GM23338 (cell line): Measurements from ENCODE around the gene SHOC1. TPM values are rescaled to one million over a fixed set of nuclear protein-coding genes. Genes with fewer than 3 reads are reported as not detected.

Source experiments
- ATAC-seq: fragments of 200-7000 bp; cut with Tn5 transposase; 3 replicates; pipeline ENCODE4 v1.9.1; 2020
- DNase-seq: peaks from one replicate; pipeline ENCODE4 v3.0.0-alpha.2; 2015; ENCODE audit warnings: low spot score
- H2AFZ ChIP-seq: fragments of 200-600 bp; sonication (generic); 2 replicates; pipeline ENCODE4 v1.8.0; 2016; ENCODE audit warnings: antibody characterized with exemption, mild to moderate bottlenecking, moderate library complexity
- H3F3A ChIP-seq: fragments of 200-600 bp; sonication (generic); replicated peaks from 2 replicates; pipeline ENCODE4 v1.8.0; 2017; ENCODE audit warnings: antibody characterized with exemption, mixed run types, low read depth
- H3K27ac ChIP-seq: fragments of 200-600 bp; sonication (generic); 2 replicates; pipeline ENCODE4 v1.6.1; 2016; ENCODE audit warnings: low read depth
- H3K27me3 ChIP-seq: fragments of 200-600 bp; sonication (generic); 2 replicates; pipeline ENCODE4 v1.8.0; 2016; ENCODE audit warnings: mild to moderate bottlenecking, mixed run types, moderate library complexity; ENCODE audit not compliant: insufficient read depth
- H3K36me3 ChIP-seq: fragments of 200-600 bp; sonication (generic); 2 replicates; pipeline ENCODE4 v1.8.0; 2016; ENCODE audit warnings: mild to moderate bottlenecking; ENCODE audit not compliant: insufficient read depth
- H3K4me1 ChIP-seq: fragments of 200-600 bp; sonication (generic); 2 replicates; pipeline ENCODE4 v1.8.0; 2016; ENCODE audit warnings: mild to moderate bottlenecking, moderate library complexity; ENCODE audit not compliant: insufficient read depth
- H3K4me2 ChIP-seq: fragments of 200-600 bp; sonication (generic); 2 replicates; pipeline ENCODE4 v1.7.1; 2017; ENCODE audit warnings: mixed run types
- H3K4me3 ChIP-seq: fragments of 200-600 bp; sonication (generic); 2 replicates; pipeline ENCODE4 v1.6.1; 2016; ENCODE audit warnings: mixed run types
- H3K79me2 ChIP-seq: fragments of 200-600 bp; sonication (generic); replicated peaks from 2 replicates; pipeline ENCODE4 v1.8.0; 2017; ENCODE audit warnings: mild to moderate bottlenecking; ENCODE audit not compliant: insufficient read depth
- H3K9me2 ChIP-seq: fragments of 200-600 bp; sonication (generic); 2 replicates; pipeline ENCODE4 v1.8.0; 2017; ENCODE audit not compliant: insufficient read depth
- H4K20me1 ChIP-seq: fragments of 200-600 bp; sonication (generic); replicated peaks from 2 replicates; pipeline ENCODE4 v1.8.0; 2017; ENCODE audit warnings: mild to moderate bottlenecking; ENCODE audit not compliant: insufficient read depth
- H3K27ac Mint-ChIP-seq: 2 replicates; pipeline ENCODE4 v1.8.0; 2020; ENCODE audit warnings: inconsistent platforms, mild to moderate bottlenecking, moderate library complexity, mixed read lengths
- H3K27me3 Mint-ChIP-seq: 3 replicates; pipeline ENCODE4 v1.8.0; 2022; ENCODE audit warnings: low read depth, mild to moderate bottlenecking, moderate library complexity, mixed read lengths, inconsistent platforms; ENCODE audit not compliant: insufficient read depth, poor library complexity
- H3K36me3 Mint-ChIP-seq: 3 replicates; pipeline ENCODE4 v1.8.0; 2021; ENCODE audit warnings: low read depth, mild to moderate bottlenecking, inconsistent platforms, moderate library complexity, mixed read lengths
- H3K4me1 Mint-ChIP-seq: 3 replicates; pipeline ENCODE4 v1.8.0; 2020; ENCODE audit warnings: mild to moderate bottlenecking, inconsistent platforms, mixed read lengths
- H3K4me3 Mint-ChIP-seq: 3 replicates; pipeline ENCODE4 v1.8.0; 2021; ENCODE audit warnings: moderate library complexity, mild to moderate bottlenecking, inconsistent platforms, mixed read lengths
- H3K9me3 Mint-ChIP-seq: 3 replicates; pipeline ENCODE4 v1.8.0; 2020; ENCODE audit warnings: moderate library complexity, mild to moderate bottlenecking, inconsistent platforms, mixed read lengths
- CREB1 ChIP-seq: fragments of 250-450 bp; sonication (Bioruptor Pico); IDR thresholded peaks from 2 replicates; pipeline ENCODE4 v1.5.0; 2020; ENCODE audit warnings: low read depth, mild to moderate bottlenecking, moderate library complexity
- EZH2 ChIP-seq: fragments of 200-600 bp; sonication (generic); IDR thresholded peaks from one replicate; pipeline ENCODE4 v1.8.0; 2017; ENCODE audit warnings: antibody characterized with exemption, mild to moderate bottlenecking, low read depth; ENCODE audit not compliant: unreplicated experiment
- EZH2phosphoT487 ChIP-seq: fragments of 200-600 bp; sonication (generic); IDR thresholded peaks from one replicate; pipeline ENCODE4 v1.8.1; 2018; ENCODE audit warnings: antibody characterized with exemption; ENCODE audit not compliant: unreplicated experiment
- JUNB ChIP-seq: IDR thresholded peaks from one replicate; pipeline ENCODE4 v1.6.1; 2016; ENCODE audit warnings: antibody characterized with exemption; ENCODE audit not compliant: unreplicated experiment
- POLR2AphosphoS5 ChIP-seq: IDR thresholded peaks from 2 replicates; pipeline ENCODE4 v1.6.1; 2016; ENCODE audit warnings: antibody characterized with exemption, low read depth
- STAT1 ChIP-seq: IDR thresholded peaks from one replicate; pipeline ENCODE4 v1.6.1; 2016; ENCODE audit warnings: antibody characterized with exemption; ENCODE audit not compliant: unreplicated experiment
- ZNF114 ChIP-seq: fragments of 250-450 bp; sonication (Bioruptor Pico); IDR thresholded peaks from 2 replicates; pipeline ENCODE4 v1.5.0; 2020; ENCODE audit warnings: mild to moderate bottlenecking, moderate library complexity
- ZNF331 ChIP-seq: fragments of 250-450 bp; sonication (Bioruptor Pico); IDR thresholded peaks from 2 replicates; pipeline ENCODE4 v1.5.0; 2020; ENCODE audit warnings: low read depth, mild to moderate bottlenecking, moderate library complexity
- polyA plus RNA-seq: library from polyadenylated mRNA; unstranded; fragments of >200 nt; fragmentation: Nextera tagmentation; extraction: Ambion mirVana; gene quantifications from 2 replicates; pipeline ENCODE4 v1.2.1, GENCODE V29; 2016
- total RNA-seq: library from RNA; depleted of rRNA; stranded (reverse); fragments of >200 nt; shearing (Covaris generic); gene quantifications from 2 replicates; pipeline ENCODE4 v1.2.3, GENCODE V29; 2014
- TF ChIP-seq, protein P1 (sequence below), 2 experiments: fragments of 200-600 bp in 1 of 2; sonication (generic) in 1 of 2; conservative IDR thresholded peaks; 2 replicates each; pipeline versions ENCODE4 v1.5.1 to v1.6.1; 2016 to 2017; ENCODE audit warnings: antibody characterized with exemption in 2 of 2, low read depth in 2 of 2, mild to moderate bottlenecking in 2 of 2, moderate library complexity in 1 of 2
- TF ChIP-seq, protein P2 (sequence below): IDR thresholded peaks from one replicate; pipeline ENCODE4 v1.6.1; 2018; ENCODE audit warnings: antibody characterized with exemption; ENCODE audit not compliant: unreplicated experiment
- TF ChIP-seq, protein P3 (sequence below): fragments of 250-450 bp; sonication (Bioruptor Pico); IDR thresholded peaks from 2 replicates; pipeline ENCODE4 v1.5.0; 2020; ENCODE audit warnings: mild to moderate bottlenecking, moderate library complexity

SHOC1 gene
- total and polyA plus RNA-seq, 2 experiments from 2014 or later = 0.39 TPM; not detected in 1

DNA sequence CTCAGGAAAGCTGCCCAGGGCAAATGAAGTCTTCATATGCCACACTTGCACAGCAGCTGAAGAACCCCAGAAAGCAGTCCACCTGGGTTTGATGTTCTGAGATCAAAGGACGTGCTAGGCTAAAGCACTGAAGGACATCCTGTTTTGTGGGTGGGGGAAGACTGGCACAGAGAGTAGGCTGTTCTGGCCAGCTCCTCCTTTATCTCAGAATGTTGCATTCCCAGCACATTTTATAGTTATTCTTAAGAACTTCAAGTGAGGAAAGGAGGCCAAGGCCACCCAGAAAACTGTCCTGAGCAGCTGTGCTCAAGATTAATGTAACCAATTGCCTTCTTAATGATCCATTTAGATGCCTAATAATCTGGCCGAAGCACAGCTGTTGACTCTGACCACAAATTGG lies 10.9 kb downstream of the SHOC1 start:
- Histone ChIP-seq H2AFZ (no peak overlapping the region), H3K27me3 (no peaks in the 10 kb centered on the region), H4K20me1 (no peaks in the 10 kb centered on the region), H3K79me2 (no peaks in the 10 kb centered on the region), H3F3A (no peaks in the 10 kb centered on the region), H3K36me3 (no peaks in the 10 kb centered on the region), H3K4me1 (no peaks in the 10 kb centered on the region), H3K9me2 (no peaks in the 10 kb centered on the region), H3K4me3 (no peak overlapping the region), H3K27ac (no peak overlapping the region), H3K4me2 (no peak overlapping the region)
- H3K27ac Mint-ChIP-seq = no peak overlapping the region
- peaks cover 4% of the 10 kb centered on the region for H3K27me3 Mint-ChIP-seq
- no peak for TF ChIP-seq EZH2phosphoT487
- no peak for TF ChIP-seq STAT1
- no peaks in the 10 kb centered on the region for H3K4me1 Mint-ChIP-seq
- ATAC-seq (no peak), DNase-seq (no peak)
- H3K4me3 Mint-ChIP-seq = no peak overlapping the region
- H3K36me3 Mint-ChIP-seq = peaks cover 4% of the 10 kb centered on the region; the same call in 1 of the 3 replicates
- peaks cover 6% of the 10 kb centered on the region; the same call in 2 of the 3 replicates for H3K9me3 Mint-ChIP-seq

DNA sequence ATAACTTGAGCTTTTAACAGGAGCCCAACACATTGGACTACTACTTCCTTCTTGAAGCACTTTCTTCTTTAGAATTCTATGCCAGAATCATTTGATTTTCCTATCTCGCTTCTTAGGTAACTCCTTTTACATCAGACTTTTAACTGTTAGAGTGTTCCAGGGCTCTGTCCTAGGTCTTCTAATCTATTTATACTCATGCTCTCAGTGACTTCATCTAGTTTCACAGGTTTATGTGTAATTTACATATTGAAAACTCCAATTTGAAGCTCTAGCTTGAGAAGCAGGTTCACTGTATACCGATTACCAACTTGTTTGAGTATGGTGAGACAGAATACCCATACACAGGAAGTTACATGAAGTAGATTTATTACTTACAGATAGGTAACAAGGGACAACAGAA lies 11.3 kb downstream of the SHOC1 start:
- H3K4me2 ChIP-seq = no peak overlapping the region
- no peaks in the 10 kb centered on the region for H3K36me3 ChIP-seq
- Mint-ChIP-seq H3K9me3 (peaks cover 6% of the 10 kb centered on the region; the same call in 2 of the 3 replicates), H3K4me3 (no peak overlapping the region), H3K27ac (no peak overlapping the region), H3K27me3 (peaks cover 3% of the 10 kb centered on the region), H3K4me1 (no peaks in the 10 kb centered on the region), H3K36me3 (peaks cover 4% of the 10 kb centered on the region; the same call in 1 of the 3 replicates)
- H2AFZ ChIP-seq = no peak overlapping the region
- no peaks in the 10 kb centered on the region for H3F3A ChIP-seq
- no peak overlapping the region for H3K27ac ChIP-seq
- H3K9me2 ChIP-seq = no peaks in the 10 kb centered on the region
- no peak for ATAC-seq
- H3K4me1 ChIP-seq = no peaks in the 10 kb centered on the region
- no peak for TF ChIP-seq JUNB
- no peak for TF ChIP-seq ZNF114 (CRISPR knock-in tag)
- TF ChIP-seq EZH2 = no peak
- no peak for TF ChIP-seq EZH2phosphoT487
- TF ChIP-seq, protein P1, sequence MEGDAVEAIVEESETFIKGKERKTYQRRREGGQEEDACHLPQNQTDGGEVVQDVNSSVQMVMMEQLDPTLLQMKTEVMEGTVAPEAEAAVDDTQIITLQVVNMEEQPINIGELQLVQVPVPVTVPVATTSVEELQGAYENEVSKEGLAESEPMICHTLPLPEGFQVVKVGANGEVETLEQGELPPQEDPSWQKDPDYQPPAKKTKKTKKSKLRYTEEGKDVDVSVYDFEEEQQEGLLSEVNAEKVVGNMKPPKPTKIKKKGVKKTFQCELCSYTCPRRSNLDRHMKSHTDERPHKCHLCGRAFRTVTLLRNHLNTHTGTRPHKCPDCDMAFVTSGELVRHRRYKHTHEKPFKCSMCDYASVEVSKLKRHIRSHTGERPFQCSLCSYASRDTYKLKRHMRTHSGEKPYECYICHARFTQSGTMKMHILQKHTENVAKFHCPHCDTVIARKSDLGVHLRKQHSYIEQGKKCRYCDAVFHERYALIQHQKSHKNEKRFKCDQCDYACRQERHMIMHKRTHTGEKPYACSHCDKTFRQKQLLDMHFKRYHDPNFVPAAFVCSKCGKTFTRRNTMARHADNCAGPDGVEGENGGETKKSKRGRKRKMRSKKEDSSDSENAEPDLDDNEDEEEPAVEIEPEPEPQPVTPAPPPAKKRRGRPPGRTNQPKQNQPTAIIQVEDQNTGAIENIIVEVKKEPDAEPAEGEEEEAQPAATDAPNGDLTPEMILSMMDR (conservative IDR thresholded peaks at IDR 0.05; ENCODE audit: low read depth in 2 of 2) = no peak
- TF ChIP-seq POLR2AphosphoS5 = no peak
- no peak for TF ChIP-seq STAT1
- TF ChIP-seq, protein P2, sequence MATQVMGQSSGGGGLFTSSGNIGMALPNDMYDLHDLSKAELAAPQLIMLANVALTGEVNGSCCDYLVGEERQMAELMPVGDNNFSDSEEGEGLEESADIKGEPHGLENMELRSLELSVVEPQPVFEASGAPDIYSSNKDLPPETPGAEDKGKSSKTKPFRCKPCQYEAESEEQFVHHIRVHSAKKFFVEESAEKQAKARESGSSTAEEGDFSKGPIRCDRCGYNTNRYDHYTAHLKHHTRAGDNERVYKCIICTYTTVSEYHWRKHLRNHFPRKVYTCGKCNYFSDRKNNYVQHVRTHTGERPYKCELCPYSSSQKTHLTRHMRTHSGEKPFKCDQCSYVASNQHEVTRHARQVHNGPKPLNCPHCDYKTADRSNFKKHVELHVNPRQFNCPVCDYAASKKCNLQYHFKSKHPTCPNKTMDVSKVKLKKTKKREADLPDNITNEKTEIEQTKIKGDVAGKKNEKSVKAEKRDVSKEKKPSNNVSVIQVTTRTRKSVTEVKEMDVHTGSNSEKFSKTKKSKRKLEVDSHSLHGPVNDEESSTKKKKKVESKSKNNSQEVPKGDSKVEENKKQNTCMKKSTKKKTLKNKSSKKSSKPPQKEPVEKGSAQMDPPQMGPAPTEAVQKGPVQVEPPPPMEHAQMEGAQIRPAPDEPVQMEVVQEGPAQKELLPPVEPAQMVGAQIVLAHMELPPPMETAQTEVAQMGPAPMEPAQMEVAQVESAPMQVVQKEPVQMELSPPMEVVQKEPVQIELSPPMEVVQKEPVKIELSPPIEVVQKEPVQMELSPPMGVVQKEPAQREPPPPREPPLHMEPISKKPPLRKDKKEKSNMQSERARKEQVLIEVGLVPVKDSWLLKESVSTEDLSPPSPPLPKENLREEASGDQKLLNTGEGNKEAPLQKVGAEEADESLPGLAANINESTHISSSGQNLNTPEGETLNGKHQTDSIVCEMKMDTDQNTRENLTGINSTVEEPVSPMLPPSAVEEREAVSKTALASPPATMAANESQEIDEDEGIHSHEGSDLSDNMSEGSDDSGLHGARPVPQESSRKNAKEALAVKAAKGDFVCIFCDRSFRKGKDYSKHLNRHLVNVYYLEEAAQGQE = no peak
- TF ChIP-seq ZNF331 (CRISPR knock-in tag) = no peak
- TF ChIP-seq, protein P3, sequence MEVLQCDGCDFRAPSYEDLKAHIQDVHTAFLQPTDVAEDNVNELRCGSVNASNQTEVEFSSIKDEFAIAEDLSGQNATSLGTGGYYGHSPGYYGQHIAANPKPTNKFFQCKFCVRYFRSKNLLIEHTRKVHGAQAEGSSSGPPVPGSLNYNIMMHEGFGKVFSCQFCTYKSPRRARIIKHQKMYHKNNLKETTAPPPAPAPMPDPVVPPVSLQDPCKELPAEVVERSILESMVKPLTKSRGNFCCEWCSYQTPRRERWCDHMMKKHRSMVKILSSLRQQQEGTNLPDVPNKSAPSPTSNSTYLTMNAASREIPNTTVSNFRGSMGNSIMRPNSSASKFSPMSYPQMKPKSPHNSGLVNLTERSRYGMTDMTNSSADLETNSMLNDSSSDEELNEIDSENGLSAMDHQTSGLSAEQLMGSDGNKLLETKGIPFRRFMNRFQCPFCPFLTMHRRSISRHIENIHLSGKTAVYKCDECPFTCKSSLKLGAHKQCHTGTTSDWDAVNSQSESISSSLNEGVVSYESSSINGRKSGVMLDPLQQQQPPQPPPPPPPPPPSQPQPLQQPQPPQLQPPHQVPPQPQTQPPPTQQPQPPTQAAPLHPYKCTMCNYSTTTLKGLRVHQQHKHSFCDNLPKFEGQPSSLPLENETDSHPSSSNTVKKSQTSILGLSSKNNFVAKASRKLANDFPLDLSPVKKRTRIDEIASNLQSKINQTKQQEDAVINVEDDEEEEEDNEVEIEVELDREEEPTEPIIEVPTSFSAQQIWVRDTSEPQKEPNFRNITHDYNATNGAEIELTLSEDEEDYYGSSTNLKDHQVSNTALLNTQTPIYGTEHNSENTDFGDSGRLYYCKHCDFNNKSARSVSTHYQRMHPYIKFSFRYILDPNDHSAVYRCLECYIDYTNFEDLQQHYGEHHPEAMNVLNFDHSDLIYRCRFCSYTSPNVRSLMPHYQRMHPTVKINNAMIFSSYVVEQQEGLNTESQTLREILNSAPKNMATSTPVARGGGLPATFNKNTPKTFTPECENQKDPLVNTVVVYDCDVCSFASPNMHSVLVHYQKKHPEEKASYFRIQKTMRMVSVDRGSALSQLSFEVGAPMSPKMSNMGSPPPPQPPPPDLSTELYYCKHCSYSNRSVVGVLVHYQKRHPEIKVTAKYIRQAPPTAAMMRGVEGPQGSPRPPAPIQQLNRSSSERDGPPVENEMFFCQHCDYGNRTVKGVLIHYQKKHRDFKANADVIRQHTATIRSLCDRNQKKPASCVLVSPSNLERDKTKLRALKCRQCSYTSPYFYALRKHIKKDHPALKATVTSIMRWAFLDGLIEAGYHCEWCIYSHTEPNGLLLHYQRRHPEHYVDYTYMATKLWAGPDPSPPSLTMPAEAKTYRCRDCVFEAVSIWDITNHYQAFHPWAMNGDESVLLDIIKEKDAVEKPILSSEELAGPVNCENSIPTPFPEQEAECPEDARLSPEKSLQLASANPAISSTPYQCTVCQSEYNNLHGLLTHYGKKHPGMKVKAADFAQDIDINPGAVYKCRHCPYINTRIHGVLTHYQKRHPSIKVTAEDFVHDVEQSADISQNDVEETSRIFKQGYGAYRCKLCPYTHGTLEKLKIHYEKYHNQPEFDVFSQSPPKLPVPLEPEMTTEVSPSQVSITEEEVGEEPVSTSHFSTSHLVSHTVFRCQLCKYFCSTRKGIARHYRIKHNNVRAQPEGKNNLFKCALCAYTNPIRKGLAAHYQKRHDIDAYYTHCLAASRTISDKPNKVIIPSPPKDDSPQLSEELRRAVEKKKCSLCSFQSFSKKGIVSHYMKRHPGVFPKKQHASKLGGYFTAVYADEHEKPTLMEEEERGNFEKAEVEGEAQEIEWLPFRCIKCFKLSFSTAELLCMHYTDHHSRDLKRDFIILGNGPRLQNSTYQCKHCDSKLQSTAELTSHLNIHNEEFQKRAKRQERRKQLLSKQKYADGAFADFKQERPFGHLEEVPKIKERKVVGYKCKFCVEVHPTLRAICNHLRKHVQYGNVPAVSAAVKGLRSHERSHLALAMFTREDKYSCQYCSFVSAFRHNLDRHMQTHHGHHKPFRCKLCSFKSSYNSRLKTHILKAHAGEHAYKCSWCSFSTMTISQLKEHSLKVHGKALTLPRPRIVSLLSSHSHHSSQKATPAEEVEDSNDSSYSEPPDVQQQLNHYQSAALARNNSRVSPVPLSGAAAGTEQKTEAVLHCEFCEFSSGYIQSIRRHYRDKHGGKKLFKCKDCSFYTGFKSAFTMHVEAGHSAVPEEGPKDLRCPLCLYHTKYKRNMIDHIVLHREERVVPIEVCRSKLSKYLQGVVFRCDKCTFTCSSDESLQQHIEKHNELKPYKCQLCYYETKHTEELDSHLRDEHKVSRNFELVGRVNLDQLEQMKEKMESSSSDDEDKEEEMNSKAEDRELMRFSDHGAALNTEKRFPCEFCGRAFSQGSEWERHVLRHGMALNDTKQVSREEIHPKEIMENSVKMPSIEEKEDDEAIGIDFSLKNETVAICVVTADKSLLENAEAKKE = no peak
- TF ChIP-seq CREB1 (CRISPR knock-in tag) = no peak
- no peak for DNase-seq
- H3K27me3 ChIP-seq = no peaks in the 10 kb centered on the region
- H3K79me2 ChIP-seq = no peaks in the 10 kb centered on the region
- H4K20me1 ChIP-seq = no peaks in the 10 kb centered on the region
- H3K4me3 ChIP-seq = no peak overlapping the region
